HepG2 (cell line): Measurements from ENCODE around the gene SLC4A11. TPM values are rescaled to one million over a fixed set of nuclear protein-coding genes. Genes with fewer than 3 reads are reported as not detected.

Source experiments
- ARNT2 ChIP-seq: sonication (generic); formaldehyde crosslinking; IDR thresholded peaks from 2 replicates; pipeline ENCODE4 v1.8.0; 2022; ENCODE audit warnings: mild to moderate bottlenecking, low read depth, missing genetic modification reagents, moderate library complexity
- CCDC6 ChIP-seq: sonication (generic); formaldehyde crosslinking; IDR thresholded peaks from 2 replicates; pipeline ENCODE4 v1.8.1; 2022; ENCODE audit warnings: mild to moderate bottlenecking, missing genetic modification reagents, moderate library complexity
- GTF3A ChIP-seq: sonication (generic); formaldehyde crosslinking; conservative IDR thresholded peaks from 2 replicates; pipeline ENCODE4 v1.4.0; 2020; ENCODE audit warnings: mild to moderate bottlenecking, missing genetic modification reagents
- HNRNPL ChIP-seq: fragments of 200-400 bp; formaldehyde crosslinking; IDR thresholded peaks from 2 replicates; pipeline ENCODE4 v1.6.1; 2017; ENCODE audit warnings: mild to moderate bottlenecking, low read depth, low read length
- MAFF ChIP-seq: IDR thresholded peaks from 2 replicates; pipeline ENCODE4 v1.6.1; 2011; ENCODE audit warnings: low read depth, low read length, improper control_type of control experiment
- REL ChIP-seq: sonication (generic); formaldehyde crosslinking; conservative IDR thresholded peaks from 2 replicates; pipeline ENCODE4 v1.8.0; 2022; ENCODE audit warnings: mild to moderate bottlenecking, missing genetic modification reagents, moderate library complexity
- SP1 ChIP-seq, 2 experiments: fragments of 450-650 bp in 1 of 2; sonication (generic) in 1 of 2; formaldehyde crosslinking in 1 of 2; IDR thresholded peaks; 2 replicates each; pipeline versions ENCODE4 v1.4.0 to v1.6.1; 2016 to 2020; ENCODE audit warnings: missing genetic modification reagents in 1 of 2
- TSC22D2 ChIP-seq: sonication (generic); formaldehyde crosslinking; IDR thresholded peaks from 2 replicates; pipeline ENCODE4 v1.5.1; 2020; ENCODE audit warnings: missing genetic modification reagents, mild to moderate bottlenecking, borderline replicate concordance
- ZBTB21 ChIP-seq: sonication (generic); formaldehyde crosslinking; IDR thresholded peaks from 2 replicates; pipeline ENCODE4 v1.4.0; 2020; ENCODE audit warnings: missing genetic modification reagents
- ZEB1 ChIP-seq: IDR thresholded peaks from 2 replicates; pipeline ENCODE4 v1.6.1; 2012; ENCODE audit warnings: mild to moderate bottlenecking, low read depth, inconsistent platforms; ENCODE audit not compliant: insufficient replicate concordance
- ZNF17 ChIP-seq: sonication (generic); formaldehyde crosslinking; IDR thresholded peaks from 2 replicates; pipeline ENCODE4 v1.5.0; 2020; ENCODE audit warnings: mild to moderate bottlenecking, missing genetic modification reagents
- ZNF451 ChIP-seq: sonication (generic); formaldehyde crosslinking; IDR thresholded peaks from 2 replicates; pipeline ENCODE4 v1.5.0; 2020; ENCODE audit warnings: mild to moderate bottlenecking, missing genetic modification reagents
- ZZZ3 ChIP-seq: sonication (generic); formaldehyde crosslinking; IDR thresholded peaks from 2 replicates; pipeline ENCODE4 v1.4.0; 2020; ENCODE audit warnings: missing genetic modification reagents, mild to moderate bottlenecking, borderline replicate concordance
- polyA plus RNA-seq, 8 experiments: library from polyadenylated mRNA; depleted of rRNA in 3 of 8; stranded (reverse) in 7 of 8; unstranded in 1 of 8; fragments of >200 nt; fragmentation: Illumina TruSeq in 4 of 8; extraction: Trizol in 4 of 8; gene quantifications; 2 replicates each; pipeline versions ENCODE4 v1.2.1 to v1.2.3, GENCODE V29; 2011 to 2016; ENCODE audit warnings: low read depth in 4 of 8, missing spikeins in 1 of 8, mixed read lengths in 1 of 8; ENCODE audit not compliant: insufficient read depth in 1 of 8
- total RNA-seq, 5 experiments: library from RNA; depleted of rRNA; stranded (reverse); fragments of >200 nt; fragmentation: Illumina TruSeq; extraction: Trizol; gene quantifications; 2 replicates each; pipeline ENCODE4 v1.2.3, GENCODE V29; 2016; ENCODE audit warnings: low read depth in 1 of 5
- TF ChIP-seq, protein P1 (sequence below): sonication (generic); formaldehyde crosslinking; IDR thresholded peaks from 2 replicates; pipeline ENCODE4 v1.4.0; 2020; ENCODE audit warnings: missing genetic modification reagents
- TF ChIP-seq, protein P2 (sequence below): sonication (generic); formaldehyde crosslinking; IDR thresholded peaks from 2 replicates; pipeline ENCODE4 v1.4.0; 2020; ENCODE audit warnings: mild to moderate bottlenecking, missing genetic modification reagents
- TF ChIP-seq, protein P3 (sequence below): sonication (generic); formaldehyde crosslinking; IDR thresholded peaks from 2 replicates; pipeline ENCODE4 v1.4.0; 2020; ENCODE audit warnings: mild to moderate bottlenecking, low read depth, missing genetic modification reagents
- TF ChIP-seq, protein P4 (sequence below): sonication (generic); formaldehyde crosslinking; IDR thresholded peaks from 2 replicates; pipeline ENCODE4 v1.5.0; 2020; ENCODE audit warnings: missing genetic modification reagents, mild to moderate bottlenecking, borderline replicate concordance
- TF ChIP-seq, protein P5 (sequence below): sonication (generic); formaldehyde crosslinking; IDR thresholded peaks from 2 replicates; pipeline ENCODE4 v1.5.1; 2020; ENCODE audit warnings: mild to moderate bottlenecking, missing genetic modification reagents, borderline replicate concordance

Gene SLC4A11
- total and polyA plus RNA-seq, 2 of the 13 experiments (the other 11 are each of a cell fraction or from before 2014, with no cell fraction given) = 3.9 to 27.0 TPM

DNA sequence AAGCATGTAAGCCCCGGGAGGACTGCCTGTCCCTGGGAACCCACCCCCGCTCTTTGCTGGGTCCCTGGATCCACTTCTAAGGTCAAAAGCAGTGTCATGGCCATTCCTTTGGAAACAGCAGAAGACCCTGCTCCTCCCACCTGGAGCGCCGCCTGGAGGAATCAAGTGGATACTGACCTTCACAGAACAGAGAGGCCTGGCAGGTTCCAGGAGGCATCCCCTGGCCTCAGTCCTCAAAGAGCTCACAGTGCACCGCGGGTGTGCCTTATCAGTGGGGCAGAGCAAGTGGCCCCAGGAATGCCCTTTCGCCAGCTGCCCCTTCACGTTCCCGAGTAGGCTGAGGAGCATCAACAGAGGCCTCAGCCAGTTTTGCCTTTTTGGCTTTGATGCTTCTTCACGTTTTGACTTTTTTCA lies 11.1 kb upstream of the SLC4A11 start (continued):
- TF ChIP-seq, protein P1, sequence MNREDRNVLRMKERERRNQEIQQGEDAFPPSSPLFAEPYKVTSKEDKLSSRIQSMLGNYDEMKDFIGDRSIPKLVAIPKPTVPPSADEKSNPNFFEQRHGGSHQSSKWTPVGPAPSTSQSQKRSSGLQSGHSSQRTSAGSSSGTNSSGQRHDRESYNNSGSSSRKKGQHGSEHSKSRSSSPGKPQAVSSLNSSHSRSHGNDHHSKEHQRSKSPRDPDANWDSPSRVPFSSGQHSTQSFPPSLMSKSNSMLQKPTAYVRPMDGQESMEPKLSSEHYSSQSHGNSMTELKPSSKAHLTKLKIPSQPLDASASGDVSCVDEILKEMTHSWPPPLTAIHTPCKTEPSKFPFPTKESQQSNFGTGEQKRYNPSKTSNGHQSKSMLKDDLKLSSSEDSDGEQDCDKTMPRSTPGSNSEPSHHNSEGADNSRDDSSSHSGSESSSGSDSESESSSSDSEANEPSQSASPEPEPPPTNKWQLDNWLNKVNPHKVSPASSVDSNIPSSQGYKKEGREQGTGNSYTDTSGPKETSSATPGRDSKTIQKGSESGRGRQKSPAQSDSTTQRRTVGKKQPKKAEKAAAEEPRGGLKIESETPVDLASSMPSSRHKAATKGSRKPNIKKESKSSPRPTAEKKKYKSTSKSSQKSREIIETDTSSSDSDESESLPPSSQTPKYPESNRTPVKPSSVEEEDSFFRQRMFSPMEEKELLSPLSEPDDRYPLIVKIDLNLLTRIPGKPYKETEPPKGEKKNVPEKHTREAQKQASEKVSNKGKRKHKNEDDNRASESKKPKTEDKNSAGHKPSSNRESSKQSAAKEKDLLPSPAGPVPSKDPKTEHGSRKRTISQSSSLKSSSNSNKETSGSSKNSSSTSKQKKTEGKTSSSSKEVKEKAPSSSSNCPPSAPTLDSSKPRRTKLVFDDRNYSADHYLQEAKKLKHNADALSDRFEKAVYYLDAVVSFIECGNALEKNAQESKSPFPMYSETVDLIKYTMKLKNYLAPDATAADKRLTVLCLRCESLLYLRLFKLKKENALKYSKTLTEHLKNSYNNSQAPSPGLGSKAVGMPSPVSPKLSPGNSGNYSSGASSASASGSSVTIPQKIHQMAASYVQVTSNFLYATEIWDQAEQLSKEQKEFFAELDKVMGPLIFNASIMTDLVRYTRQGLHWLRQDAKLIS (CRISPR knock-in tag) = no peak
- TF ChIP-seq CCDC6 = no peak
- TF ChIP-seq ZNF451 (CRISPR knock-in tag) = no peak
- TF ChIP-seq ZBTB21 (CRISPR knock-in tag) = 0 out of 2 replicates have a peak, but pooled peaks have one; percentile 6
- no peak for TF ChIP-seq ARNT2
- TF ChIP-seq GTF3A (CRISPR knock-in tag) = no peak
- TF ChIP-seq MAFF = no peak
- TF ChIP-seq, protein P2, sequence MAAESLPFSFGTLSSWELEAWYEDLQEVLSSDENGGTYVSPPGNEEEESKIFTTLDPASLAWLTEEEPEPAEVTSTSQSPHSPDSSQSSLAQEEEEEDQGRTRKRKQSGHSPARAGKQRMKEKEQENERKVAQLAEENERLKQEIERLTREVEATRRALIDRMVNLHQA = no peak
- TF ChIP-seq REL (CRISPR knock-in tag) = no peak
- TF ChIP-seq ZZZ3 (CRISPR knock-in tag) = no peak
- TF ChIP-seq, protein P3, sequence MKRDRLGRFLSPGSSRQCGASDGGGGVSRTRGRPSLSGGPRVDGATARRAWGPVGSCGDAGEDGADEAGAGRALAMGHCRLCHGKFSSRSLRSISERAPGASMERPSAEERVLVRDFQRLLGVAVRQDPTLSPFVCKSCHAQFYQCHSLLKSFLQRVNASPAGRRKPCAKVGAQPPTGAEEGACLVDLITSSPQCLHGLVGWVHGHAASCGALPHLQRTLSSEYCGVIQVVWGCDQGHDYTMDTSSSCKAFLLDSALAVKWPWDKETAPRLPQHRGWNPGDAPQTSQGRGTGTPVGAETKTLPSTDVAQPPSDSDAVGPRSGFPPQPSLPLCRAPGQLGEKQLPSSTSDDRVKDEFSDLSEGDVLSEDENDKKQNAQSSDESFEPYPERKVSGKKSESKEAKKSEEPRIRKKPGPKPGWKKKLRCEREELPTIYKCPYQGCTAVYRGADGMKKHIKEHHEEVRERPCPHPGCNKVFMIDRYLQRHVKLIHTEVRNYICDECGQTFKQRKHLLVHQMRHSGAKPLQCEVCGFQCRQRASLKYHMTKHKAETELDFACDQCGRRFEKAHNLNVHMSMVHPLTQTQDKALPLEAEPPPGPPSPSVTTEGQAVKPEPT = no peak
- TF ChIP-seq, protein P4, sequence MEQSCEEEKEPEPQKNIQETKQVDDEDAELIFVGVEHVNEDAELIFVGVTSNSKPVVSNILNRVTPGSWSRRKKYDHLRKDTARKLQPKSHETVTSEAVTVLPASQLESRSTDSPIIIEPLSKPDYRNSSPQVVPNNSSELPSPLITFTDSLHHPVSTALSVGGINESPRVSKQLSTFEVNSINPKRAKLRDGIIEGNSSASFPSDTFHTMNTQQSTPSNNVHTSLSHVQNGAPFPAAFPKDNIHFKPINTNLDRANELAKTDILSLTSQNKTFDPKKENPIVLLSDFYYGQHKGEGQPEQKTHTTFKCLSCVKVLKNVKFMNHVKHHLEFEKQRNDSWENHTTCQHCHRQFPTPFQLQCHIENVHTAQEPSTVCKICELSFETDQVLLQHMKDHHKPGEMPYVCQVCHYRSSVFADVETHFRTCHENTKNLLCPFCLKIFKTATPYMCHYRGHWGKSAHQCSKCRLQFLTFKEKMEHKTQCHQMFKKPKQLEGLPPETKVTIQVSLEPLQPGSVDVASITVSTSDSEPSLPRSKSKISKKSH = no peak; the same call in 1 of the 2 replicates
- TF ChIP-seq, protein P5, sequence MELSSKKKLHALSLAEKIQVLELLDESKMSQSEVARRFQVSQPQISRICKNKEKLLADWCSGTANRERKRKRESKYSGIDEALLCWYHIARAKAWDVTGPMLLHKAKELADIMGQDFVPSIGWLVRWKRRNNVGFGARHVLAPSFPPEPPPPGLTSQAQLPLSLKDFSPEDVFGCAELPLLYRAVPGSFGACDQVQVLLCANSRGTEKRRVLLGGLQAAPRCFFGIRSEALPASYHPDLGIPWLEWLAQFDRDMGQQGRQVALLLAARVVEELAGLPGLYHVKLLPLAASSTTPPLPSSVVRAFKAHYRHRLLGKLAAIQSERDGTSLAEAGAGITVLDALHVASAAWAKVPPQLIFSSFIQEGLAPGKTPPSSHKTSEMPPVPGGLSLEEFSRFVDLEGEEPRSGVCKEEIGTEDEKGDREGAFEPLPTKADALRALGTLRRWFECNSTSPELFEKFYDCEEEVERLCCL (CRISPR knock-in tag) = no peak
- peak; percentile 9; the same call in 1 of the 2 replicates for TF ChIP-seq TSC22D2 (CRISPR knock-in tag)
- no peak for TF ChIP-seq ZNF17
- peak; percentile 37 for TF ChIP-seq ZEB1
- TF ChIP-seq SP1 (IDR thresholded peaks at IDR 0.05) = no peak
- peak; percentile 44; the same call in 1 of the 2 replicates for TF ChIP-seq SP1 (CRISPR knock-in tag; IDR thresholded peaks at IDR 0.05)
- TF ChIP-seq HNRNPL = 0 out of 2 replicates have a peak, but pooled peaks have one; percentile 56
